Measurements from ENCODE around the gene TCERG1L.

The TCERG1L gene

DNA sequence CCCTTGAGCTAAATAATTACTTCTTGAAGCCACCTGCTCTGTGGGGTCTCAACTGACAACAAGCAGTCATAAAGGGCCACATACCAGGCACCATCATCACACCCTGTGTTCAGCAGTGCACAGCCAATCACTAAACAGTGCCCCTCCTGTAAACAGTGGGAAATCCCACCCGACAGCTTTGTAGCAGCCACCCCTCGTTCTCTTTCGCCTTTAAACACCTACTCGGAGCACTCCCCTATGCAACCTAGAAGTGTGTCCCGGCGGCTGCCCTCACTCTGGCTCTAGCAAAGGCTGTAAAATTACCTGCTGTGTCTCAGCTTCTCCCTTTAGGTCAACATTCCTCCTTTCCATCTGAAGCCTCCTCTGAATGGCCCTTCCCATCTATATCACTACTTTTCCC lies 111.9 kb downstream of the TCERG1L start:
- Histone ChIP-seq H3K27ac (no peak overlapping the region), H2AFZ (ENCODE audit: low read depth) (no peak overlapping the region), H3K79me2 (ENCODE audit: insufficient read depth, low read depth) (no peaks in the 10 kb centered on the region), H3K9ac (no peak overlapping the region), H3K4me2 (no peak overlapping the region), H3K4me1 (ENCODE audit: low read depth, poor library complexity, severe bottlenecking) (no peaks in the 10 kb centered on the region), H4K20me1 (ENCODE audit: insufficient read depth) (no peaks in the 10 kb centered on the region), H3K4me3 (IDR thresholded peaks at IDR 0.05; ENCODE audit: insufficient read depth, low read depth, low read length) (no peak overlapping the region), H3K36me3 (ENCODE audit: insufficient read depth) (no peaks in the 10 kb centered on the region), H3K27me3 (ENCODE audit: insufficient read depth, low read depth) (no peaks in the 10 kb centered on the region)
- TF ChIP-seq, protein P1, sequence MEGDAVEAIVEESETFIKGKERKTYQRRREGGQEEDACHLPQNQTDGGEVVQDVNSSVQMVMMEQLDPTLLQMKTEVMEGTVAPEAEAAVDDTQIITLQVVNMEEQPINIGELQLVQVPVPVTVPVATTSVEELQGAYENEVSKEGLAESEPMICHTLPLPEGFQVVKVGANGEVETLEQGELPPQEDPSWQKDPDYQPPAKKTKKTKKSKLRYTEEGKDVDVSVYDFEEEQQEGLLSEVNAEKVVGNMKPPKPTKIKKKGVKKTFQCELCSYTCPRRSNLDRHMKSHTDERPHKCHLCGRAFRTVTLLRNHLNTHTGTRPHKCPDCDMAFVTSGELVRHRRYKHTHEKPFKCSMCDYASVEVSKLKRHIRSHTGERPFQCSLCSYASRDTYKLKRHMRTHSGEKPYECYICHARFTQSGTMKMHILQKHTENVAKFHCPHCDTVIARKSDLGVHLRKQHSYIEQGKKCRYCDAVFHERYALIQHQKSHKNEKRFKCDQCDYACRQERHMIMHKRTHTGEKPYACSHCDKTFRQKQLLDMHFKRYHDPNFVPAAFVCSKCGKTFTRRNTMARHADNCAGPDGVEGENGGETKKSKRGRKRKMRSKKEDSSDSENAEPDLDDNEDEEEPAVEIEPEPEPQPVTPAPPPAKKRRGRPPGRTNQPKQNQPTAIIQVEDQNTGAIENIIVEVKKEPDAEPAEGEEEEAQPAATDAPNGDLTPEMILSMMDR (conservative IDR thresholded peaks at IDR 0.05; ENCODE audit: low read depth, low read length) = no peak

DNA sequence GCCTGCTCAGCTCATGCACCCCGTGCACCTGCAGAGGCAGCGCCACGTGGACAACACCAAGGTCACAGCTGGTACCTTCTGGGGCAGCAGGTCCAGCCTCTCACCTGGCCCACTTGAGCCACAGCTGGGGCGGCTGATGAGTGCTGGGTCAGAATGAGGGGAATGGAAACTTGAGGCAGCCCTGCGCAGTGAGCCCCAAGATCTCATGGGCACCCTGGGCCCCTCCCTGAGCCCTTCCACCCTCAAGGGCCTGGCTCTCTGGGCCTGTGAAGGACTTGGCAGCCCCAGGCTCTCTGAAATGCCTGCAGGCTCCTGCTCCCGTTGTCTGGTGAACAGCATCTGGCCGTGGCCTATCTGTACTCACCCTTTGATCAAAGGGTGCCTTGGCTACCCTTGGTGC lies 112.7 kb downstream of the TCERG1L start:
- Histone ChIP-seq H3K36me3 (ENCODE audit: insufficient read depth) (no peaks in the 10 kb centered on the region), H2AFZ (ENCODE audit: low read depth) (no peak overlapping the region), H3K27ac (no peak overlapping the region), H3K79me2 (ENCODE audit: insufficient read depth, low read depth) (no peaks in the 10 kb centered on the region), H4K20me1 (ENCODE audit: insufficient read depth) (no peaks in the 10 kb centered on the region), H3K4me1 (ENCODE audit: low read depth, poor library complexity, severe bottlenecking) (no peaks in the 10 kb centered on the region), H3K9ac (no peak overlapping the region), H3K4me2 (no peak overlapping the region), H3K4me3 (IDR thresholded peaks at IDR 0.05; ENCODE audit: insufficient read depth, low read depth, low read length) (no peak overlapping the region), H3K27me3 (ENCODE audit: insufficient read depth, low read depth) (no peaks in the 10 kb centered on the region)
- TF ChIP-seq, protein P1 (conservative IDR thresholded peaks at IDR 0.05; ENCODE audit: low read depth, low read length) = no peak

DNA sequence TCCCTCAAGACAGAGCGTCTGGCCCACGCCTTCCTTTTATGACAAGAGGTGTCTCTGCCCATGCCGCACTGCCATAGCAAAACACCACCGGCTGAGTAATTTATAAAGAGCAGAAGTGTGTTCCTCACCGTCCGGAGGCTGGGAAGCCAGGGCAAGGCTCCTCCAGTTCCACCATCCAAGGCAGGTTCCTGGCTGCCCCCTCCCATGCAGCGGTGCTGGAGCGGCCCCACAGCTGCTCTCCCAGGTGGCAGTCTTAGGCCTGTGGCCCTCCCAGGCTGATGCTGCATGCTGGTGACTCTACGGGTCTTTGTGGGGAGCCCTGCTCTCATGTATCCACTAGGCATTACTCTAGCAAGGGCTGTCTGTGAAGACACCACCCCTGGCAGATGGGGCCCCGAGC lies 113.1 kb downstream of the TCERG1L start:
- Histone ChIP-seq H3K36me3 (ENCODE audit: insufficient read depth) (no peaks in the 10 kb centered on the region), H3K4me3 (IDR thresholded peaks at IDR 0.05; ENCODE audit: insufficient read depth, low read depth, low read length) (no peak overlapping the region), H3K4me2 (no peak overlapping the region), H3K9ac (no peak overlapping the region), H3K79me2 (ENCODE audit: insufficient read depth, low read depth) (no peaks in the 10 kb centered on the region), H3K4me1 (ENCODE audit: low read depth, poor library complexity, severe bottlenecking) (no peaks in the 10 kb centered on the region), H3K27me3 (ENCODE audit: insufficient read depth, low read depth) (no peaks in the 10 kb centered on the region), H2AFZ (ENCODE audit: low read depth) (no peak overlapping the region), H3K27ac (no peak overlapping the region), H4K20me1 (ENCODE audit: insufficient read depth) (no peaks in the 10 kb centered on the region)
- TF ChIP-seq, protein P1 (conservative IDR thresholded peaks at IDR 0.05; ENCODE audit: low read depth, low read length) = no peak

DNA sequence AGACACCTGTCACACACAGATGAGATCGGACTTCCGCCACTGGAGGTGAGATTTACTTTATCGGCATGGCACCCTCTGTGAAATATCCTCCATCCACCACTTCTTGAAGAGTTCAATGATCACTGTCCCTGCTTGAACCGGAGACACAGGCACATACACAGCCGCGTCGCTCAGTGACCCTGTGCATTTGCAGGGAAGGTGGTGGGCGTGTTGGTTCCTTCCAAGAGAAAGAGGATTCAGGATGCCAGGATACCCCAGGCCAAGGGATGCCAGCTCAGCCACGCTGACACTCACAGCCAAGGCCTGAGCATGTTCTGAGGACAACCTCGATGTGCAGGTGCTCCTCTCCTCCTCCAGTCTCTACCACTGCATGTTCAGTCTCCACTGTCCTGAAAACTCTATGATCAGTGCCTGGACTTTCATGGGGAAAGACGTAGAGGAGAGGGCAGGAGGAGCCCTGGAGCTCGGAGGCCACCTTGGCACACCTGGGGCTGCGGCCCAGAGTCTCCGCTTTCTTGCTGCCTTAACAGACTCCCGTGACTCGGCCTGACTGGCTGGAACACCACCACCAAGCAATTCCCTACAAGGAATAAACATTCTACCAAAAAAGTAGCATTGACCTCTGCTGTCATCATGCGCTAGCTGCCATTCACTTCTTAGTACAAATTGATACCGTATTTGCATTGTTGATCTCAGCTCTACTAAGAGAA lies 115.2 kb downstream of the TCERG1L start:
- no peaks in the 10 kb centered on the region for H3K4me1 ChIP-seq (ENCODE audit: low read depth, poor library complexity, severe bottlenecking)
- TF ChIP-seq, protein P1 (conservative IDR thresholded peaks at IDR 0.05; ENCODE audit: low read depth, low read length) = no peak

More for the DNA sequence above, 115.2 kb downstream of the TCERG1L start:
- Histone ChIP-seq H3K27ac (no peak overlapping the region), H2AFZ (ENCODE audit: low read depth) (no peak overlapping the region), H3K27me3 (ENCODE audit: insufficient read depth, low read depth) (no peaks in the 10 kb centered on the region), H3K4me2 (no peak overlapping the region), H3K9ac (no peak overlapping the region), H3K79me2 (ENCODE audit: insufficient read depth, low read depth) (no peaks in the 10 kb centered on the region), H3K36me3 (ENCODE audit: insufficient read depth) (no peaks in the 10 kb centered on the region), H4K20me1 (ENCODE audit: insufficient read depth) (no peaks in the 10 kb centered on the region), H3K4me3 (IDR thresholded peaks at IDR 0.05; ENCODE audit: insufficient read depth, low read depth, low read length) (no peak overlapping the region)

Data from KMS-11 (cell line).